GM12878 (cell line): ENCODE measurements around the gene ANAPC4. TPM values are rescaled to one million over a fixed set of nuclear protein-coding genes. Genes with fewer than 3 reads are reported as not detected.

Experiments
- ATAC-seq: fragments of 200-7000 bp; cut with Tn5 transposase; 3 replicates; pipeline ENCODE4 v1.9.1; 2020; ENCODE audit warnings: mild to moderate bottlenecking, moderate library complexity
- BruUV-seq: library from RNA; stranded (reverse); fragments of 400-500 nt; replicated peaks from 2 replicates; lab custom pipeline; 2021; lab: Mats Ljungman, UMichigan
- CTCF ChIA-PET: fragments of 300-600 bp; sonication (Branson Sonifier 250); formaldehyde crosslinking; extraction: SDS; loops from one replicate; lab custom pipeline; 2021; ENCODE audit warnings: inconsistent platforms; lab: Yijun Ruan, JAX
- POLR2A ChIA-PET: fragments of 350-600 bp; formaldehyde crosslinking; extraction: SDS; loops from one replicate; lab custom pipeline; 2021; ENCODE audit warnings: inconsistent platforms; lab: Charles Lee
- RAD21 ChIA-PET: fragments of 300-600 bp; sonication (Branson Sonifier 250); formaldehyde crosslinking; loops from one replicate; lab custom pipeline; 2023; ENCODE audit warnings: antibody characterized with exemption; ENCODE audit not compliant: unreplicated experiment; lab: Charles Lee
- SMC1A ChIA-PET: fragments of 300-600 bp; sonication (Branson Sonifier 250); formaldehyde crosslinking; loops from one replicate; lab custom pipeline; 2023; ENCODE audit not compliant: unreplicated experiment, uncharacterized antibody; lab: Charles Lee
- DNase-seq: peaks from one replicate; pipeline ENCODE4 v3.0.0-alpha.2; 2011; ENCODE audit warnings: low read depth, low spot score
- FAIRE-seq: peaks from 3 replicates; lab custom pipeline; 2011; peaks lifted over from hg19 to GRCh38; lab: Jason Lieb, UNC
- H2AFZ ChIP-seq: 2 replicates; pipeline ENCODE4 v1.6.0; 2011; ENCODE audit warnings: low read depth, low read length, control low read depth; ENCODE audit not compliant: control insufficient read depth
- H3K27ac ChIP-seq: 2 replicates; pipeline ENCODE4 v1.5.1; 2011; ENCODE audit warnings: control low read depth; ENCODE audit not compliant: control insufficient read depth, insufficient read depth
- H3K27me3 ChIP-seq, 2 experiments: replicated peaks in 1 of 2; 2 replicates each; pipeline versions ENCODE4 v1.6.0 to v1.6.1; 2011; ENCODE audit warnings: low read length in 1 of 2; ENCODE audit not compliant: control insufficient read depth in 2 of 2, insufficient read depth in 2 of 2
- H3K36me3 ChIP-seq, 2 experiments: 2 replicates each; pipeline ENCODE4 v1.5.1; 2011; ENCODE audit warnings: low read length in 1 of 2; ENCODE audit not compliant: control insufficient read depth in 2 of 2, insufficient read depth in 2 of 2
- H3K4me1 ChIP-seq: 2 replicates; pipeline ENCODE4 v1.6.1; 2011; ENCODE audit warnings: mild to moderate bottlenecking, low read length, moderate library complexity, mixed read lengths; ENCODE audit not compliant: control insufficient read depth, insufficient read depth
- H3K4me2 ChIP-seq: 2 replicates; pipeline ENCODE4 v1.6.0; 2011; ENCODE audit warnings: control low read depth; ENCODE audit not compliant: control insufficient read depth, insufficient read depth
- H3K4me3 ChIP-seq: fragments of 200-600 bp; sonication (generic); 2 replicates; pipeline ENCODE4 v1.5.1; 2016
- H3K79me2 ChIP-seq: 2 replicates; pipeline ENCODE4 v1.6.0; 2011; ENCODE audit warnings: low read length; ENCODE audit not compliant: control insufficient read depth, insufficient read depth
- H3K9ac ChIP-seq: 2 replicates; pipeline ENCODE4 v1.8.0; 2011; ENCODE audit warnings: low read length, control low read depth, mixed read lengths; ENCODE audit not compliant: control insufficient read depth, insufficient read depth
- H3K9me3 ChIP-seq: replicated peaks from 3 replicates; pipeline ENCODE4 v1.5.1; 2011; ENCODE audit warnings: mild to moderate bottlenecking, low read length; ENCODE audit not compliant: control insufficient read depth, insufficient read depth
- H4K20me1 ChIP-seq: 2 replicates; pipeline ENCODE4 v1.6.0; 2011; ENCODE audit not compliant: control insufficient read depth, insufficient read depth
- CHD4 ChIP-seq: fragments of 200-600 bp; sonication (generic); IDR thresholded peaks from 2 replicates; pipeline ENCODE4 v1.6.1; 2016; ENCODE audit warnings: mild to moderate bottlenecking
- DPF2 ChIP-seq: fragments of 450-650 bp; IDR thresholded peaks from 2 replicates; pipeline ENCODE4 v1.6.1; 2017; ENCODE audit warnings: mild to moderate bottlenecking
- HCFC1 ChIP-seq: fragments of 150-350 bp; IDR thresholded peaks from 2 replicates; pipeline ENCODE4 v1.6.1; 2014; ENCODE audit warnings: low read length
- HDAC2 ChIP-seq: fragments of 200-600 bp; sonication (generic); IDR thresholded peaks from 2 replicates; pipeline ENCODE4 v1.6.1; 2017
- KAT2A ChIP-seq: conservative IDR thresholded peaks from 2 replicates; pipeline ENCODE4 v1.6.1; 2011; ENCODE audit warnings: low read depth, low read length; ENCODE audit not compliant: control insufficient read depth
- MEF2B ChIP-seq: fragments of 450-650 bp; IDR thresholded peaks from 2 replicates; pipeline ENCODE4 v1.6.1; 2018; ENCODE audit warnings: mild to moderate bottlenecking, moderate library complexity; ENCODE audit not compliant: partially characterized antibody, poor library complexity, severe bottlenecking
- RELA ChIP-seq: fragments of 450-650 bp; IDR thresholded peaks from 2 replicates; pipeline ENCODE4 v1.8.0; 2014; ENCODE audit warnings: borderline replicate concordance; ENCODE audit not compliant: partially characterized antibody
- SREBF1 ChIP-seq: IDR thresholded peaks from 2 replicates; pipeline ENCODE4 v1.6.1; 2012; ENCODE audit warnings: mild to moderate bottlenecking, low read length
- WGBS: methylation state at CpG from one replicate; pipeline ENCODE4 v1.1.6; 2016; ENCODE audit warnings: low lambda C conversion rate; ENCODE audit not compliant: insufficient replicate concordance, insufficient coverage; ENCODE audit errors: missing lambda C conversion rate; 5-methylcytosine and 5-hydroxymethylcytosine counted together
- in situ Hi-C: fragments of 300-500 bp; cut with MboI; formaldehyde crosslinking; loops from 9 replicates; pipeline ENCODE4 v1.14.3; 2018; ENCODE audit warnings: mixed read lengths
- intact Hi-C: fragments of 100-400 bp; cut with micrococcal nuclease; formaldehyde crosslinking; loops from one replicate; pipeline ENCODE4 v1.14.2; 2022; ENCODE audit not compliant: unreplicated experiment
- polyA plus RNA-seq, 11 experiments: library from polyadenylated mRNA; depleted of rRNA in 4 of 11; unstranded in 6 of 11; stranded (reverse) in 5 of 11; fragments of >200 nt; fragmentation: Nextera tagmentation in 4 of 11; fragmentation: Illumina TruSeq in 1 of 11; extraction: Ambion mirVana in 4 of 11; extraction: Trizol in 1 of 11; gene quantifications; 1 replicate in 1 of 11; 2 replicates in 10 of 11; pipeline versions ENCODE4 v1.2.1 to v1.2.3, GENCODE V29; 2011 to 2016; ENCODE audit warnings: inconsistent platforms in 2 of 11, missing spikeins in 2 of 11, low read depth in 1 of 11
- total RNA-seq, 4 experiments: library from RNA; depleted of rRNA in 3 of 4; stranded (reverse); fragments of >200 nt in 3 of 4; fragmentation: Illumina TruSeq in 1 of 4; extraction: Trizol in 1 of 4; gene quantifications; 2 replicates each; pipeline versions ENCODE4 v1.2.1 to v1.2.3, GENCODE V29; 2013 to 2021
- TF ChIP-seq, protein P1 (sequence below): fragments of 150-350 bp; IDR thresholded peaks from 2 replicates; pipeline ENCODE4 v1.6.1; 2014; ENCODE audit warnings: mild to moderate bottlenecking, low read depth, low read length

The ANAPC4 gene
- total and polyA plus RNA-seq, 10 of the 15 experiments (the other 5 are each of a cell fraction or from before 2014, with no cell fraction given): 16.3 to 50.2 (median 29.9) TPM

DNA sequence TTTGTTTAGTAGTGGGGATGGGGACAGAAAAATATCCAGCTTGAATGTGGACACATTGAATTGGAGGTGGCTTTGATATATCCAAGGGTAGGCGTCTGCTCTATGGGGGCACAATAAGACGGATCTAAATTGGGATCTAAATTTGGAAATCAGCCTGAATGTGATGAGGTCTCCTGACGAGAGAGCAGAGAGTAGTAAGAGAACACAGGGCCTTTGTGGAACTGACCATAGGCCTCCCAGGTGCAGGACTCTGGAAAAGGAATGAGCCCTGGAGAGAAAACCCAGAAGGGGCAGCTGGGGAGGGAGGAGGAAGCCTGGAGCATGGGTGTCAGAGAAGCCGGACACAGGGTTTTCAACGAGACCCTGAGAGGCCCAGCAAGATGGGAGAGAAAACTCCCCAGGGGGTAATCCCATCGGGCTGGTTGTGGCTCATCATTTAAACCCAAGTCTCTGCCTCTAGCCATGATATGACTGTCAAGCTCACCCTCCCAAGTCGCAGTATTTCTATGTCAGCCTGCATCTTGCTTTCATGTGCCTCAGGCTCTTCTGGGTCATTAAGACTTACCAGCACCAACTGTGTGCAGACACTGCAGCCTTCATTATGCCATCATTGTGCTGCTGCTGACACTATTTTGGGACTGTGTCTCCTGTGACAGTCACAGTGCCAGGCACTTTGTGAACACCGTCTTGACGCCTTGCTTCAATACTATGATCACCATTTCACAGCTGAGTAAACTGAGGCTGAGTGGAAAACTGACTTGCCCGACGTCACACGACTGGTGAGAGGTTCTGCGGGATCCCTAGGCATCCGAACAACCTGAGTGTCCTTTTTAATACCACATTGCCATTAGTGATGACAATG is 57.1 kb downstream of the ANAPC4 start:
- Histone ChIP-seq H3K36me3 (no peaks in the 10 kb centered on the region), H4K20me1 (no peaks in the 10 kb centered on the region), H3K27me3 (no peaks in the 10 kb centered on the region; a peak in 1 of 4 replicates), H3K9ac (no peak overlapping the region), H3K4me3 (no peak overlapping the region), H3K9me3 (no peaks in the 10 kb centered on the region), H2AFZ (no peak overlapping the region), H3K79me2 (no peaks in the 10 kb centered on the region), H3K4me2 (no peak overlapping the region), H3K4me1 (no peaks in the 10 kb centered on the region), H3K27ac (no peak overlapping the region)
- FAIRE-seq (no peak), ATAC-seq (no peak), DNase-seq (no peak)
- WGBS: 39% methylated on average over 14 of the region's 14 CpGs
- in situ Hi-C loops: no loop called here
- intact Hi-C loops: no loop called here
- POLR2A ChIA-PET: interaction anchor here (0.6 kb wide), 1 partner anchor 21 kb away, joined by 3 read pairs; no protein-coding TSS in a partner anchor
- SMC1A ChIA-PET: interaction anchor here (0.6 kb wide), 1 partner anchor 298 kb away, joined by 3 read pairs; no protein-coding TSS in a partner anchor
- CTCF ChIA-PET: interaction anchor here (0.7 kb wide), 1 partner anchor 334 kb away, joined by 3 read pairs; no protein-coding TSS in a partner anchor
- RAD21 ChIA-PET: no interaction called here
- no TSS peak for BruUV-seq
- TF ChIP-seq SREBF1: no peak
- no peak for TF ChIP-seq CHD4
- TF ChIP-seq MEF2B: no peak
- no peak for TF ChIP-seq RELA
- TF ChIP-seq, protein P1, sequence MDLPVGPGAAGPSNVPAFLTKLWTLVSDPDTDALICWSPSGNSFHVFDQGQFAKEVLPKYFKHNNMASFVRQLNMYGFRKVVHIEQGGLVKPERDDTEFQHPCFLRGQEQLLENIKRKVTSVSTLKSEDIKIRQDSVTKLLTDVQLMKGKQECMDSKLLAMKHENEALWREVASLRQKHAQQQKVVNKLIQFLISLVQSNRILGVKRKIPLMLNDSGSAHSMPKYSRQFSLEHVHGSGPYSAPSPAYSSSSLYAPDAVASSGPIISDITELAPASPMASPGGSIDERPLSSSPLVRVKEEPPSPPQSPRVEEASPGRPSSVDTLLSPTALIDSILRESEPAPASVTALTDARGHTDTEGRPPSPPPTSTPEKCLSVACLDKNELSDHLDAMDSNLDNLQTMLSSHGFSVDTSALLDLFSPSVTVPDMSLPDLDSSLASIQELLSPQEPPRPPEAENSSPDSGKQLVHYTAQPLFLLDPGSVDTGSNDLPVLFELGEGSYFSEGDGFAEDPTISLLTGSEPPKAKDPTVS: no peak
- no peak for TF ChIP-seq HDAC2
- TF ChIP-seq KAT2A: no peak
- no peak for TF ChIP-seq HCFC1
- no peak for TF ChIP-seq DPF2
